ENCODE results near the gene ING1.
"Not testable (repeated sequence)": the region's sequence is repeated elsewhere in the genome, so short reads cannot be mapped to it uniquely, and the experiment has no call there.

Gene ING1

GRCh38 chr13:110713642-110713952 lies at the start of gene ING1:
TSS of gene ING1 (plus strand) at chr13:110713700. CDS start at chr13:110714150, 450 bp downstream.
- DNase-seq (ENCODE audit: low spot score): no peak

GRCh38 chr13:110664041-110664440 lies 49.5 kb upstream of the ING1 start:
- no peak for DNase-seq (ENCODE audit: low spot score)

GRCh38 chr13:110664673-110665072 lies 48.8 kb upstream of the ING1 start:
- DNase-seq (ENCODE audit: low spot score): no peak

GRCh38 chr13:110665491-110666254 lies 47.8 kb upstream of the ING1 start:
- no peak for DNase-seq (ENCODE audit: low spot score)

GRCh38 chr13:110666255-110666533 lies 47.3 kb upstream of the ING1 start:
- DNase-seq (ENCODE audit: low spot score): no peak

- no peak for DNase-seq (ENCODE audit: low spot score)
Observed at GRCh38 chr13:110669036-110669435, 44.5 kb upstream of the ING1 start.

- DNase-seq (ENCODE audit: low spot score): not testable (repeated sequence)
Observed at GRCh38 chr13:110669814-110670213, 43.7 kb upstream of the ING1 start.

- DNase-seq (ENCODE audit: low spot score): no peak
Observed at GRCh38 chr13:110676595-110677587, 36.6 kb upstream of the ING1 start.

GRCh38 chr13:110677731-110678545 lies 35.6 kb upstream of the ING1 start:
- no peak for DNase-seq (ENCODE audit: low spot score)

- DNase-seq (ENCODE audit: low spot score): peak; percentile 39
Observed at GRCh38 chr13:110680852-110681251, 32.6 kb upstream of the ING1 start.

GRCh38 chr13:110681868-110682550 lies 31.5 kb upstream of the ING1 start:
- DNase-seq (ENCODE audit: low spot score): no peak

GRCh38 chr13:110682746-110683145 lies 30.8 kb upstream of the ING1 start:
- DNase-seq (ENCODE audit: low spot score): no peak

- no peak for DNase-seq (ENCODE audit: low spot score)
Observed at GRCh38 chr13:110683203-110683883, 30.2 kb upstream of the ING1 start.

- DNase-seq (ENCODE audit: low spot score): no peak
Observed at GRCh38 chr13:110683921-110684320, 29.6 kb upstream of the ING1 start.

- DNase-seq (ENCODE audit: low spot score): no peak
Observed at GRCh38 chr13:110684388-110685056, 29.0 kb upstream of the ING1 start.

GRCh38 chr13:110685305-110686020 lies 28.0 kb upstream of the ING1 start:
- no peak for DNase-seq (ENCODE audit: low spot score)

GRCh38 chr13:110687736-110688135 lies 25.8 kb upstream of the ING1 start:
- no peak for DNase-seq (ENCODE audit: low spot score)

GRCh38 chr13:110689041-110689440 lies 24.5 kb upstream of the ING1 start:
- no peak for DNase-seq (ENCODE audit: low spot score)

GRCh38 chr13:110689711-110690110 lies 23.8 kb upstream of the ING1 start:
- DNase-seq (ENCODE audit: low spot score): no peak

GRCh38 chr13:110690516-110690915 lies 23.0 kb upstream of the ING1 start:
- DNase-seq (ENCODE audit: low spot score): no peak

Measured in AG08396 (cell line).